HG02973 (cell line): Measurements from ENCODE around the gene ARSI.
"Not testable (repeated sequence)": the region's sequence is repeated elsewhere in the genome, so short reads cannot be mapped to it uniquely, and the experiment has no call there.

Experiments
- ATAC-seq: cut with Tn5 transposase; IDR thresholded peaks from one replicate; pipeline ENCODE4 v1.9.1; 2021; ENCODE audit warnings: moderate library complexity; ENCODE audit not compliant: unreplicated experiment

The ARSI gene

GRCh38 chr5:150248946-150249345 lies 53.8 kb downstream of the ARSI start:
- ATAC-seq = no peak

GRCh38 chr5:150248493-150248892 lies 54.2 kb downstream of the ARSI start:
- not testable (repeated sequence) for ATAC-seq

GRCh38 chr5:150247726-150248125 lies 55.0 kb downstream of the ARSI start:
- no peak for ATAC-seq

- no peak for ATAC-seq
Observed at GRCh38 chr5:150246835-150247234, 55.9 kb downstream of the ARSI start.

GRCh38 chr5:150246429-150246828 lies 56.3 kb downstream of the ARSI start:
- ATAC-seq = no peak
